WI38 (cell line): ENCODE data around the gene MYL7.

Source experiments
- H3K4me3 ChIP-seq: 2 replicates; pipeline ENCODE4 v1.5.1; 2011; ENCODE audit warnings: low read depth, mild to moderate bottlenecking, control low read depth, low read length
- TF ChIP-seq, protein P1 (sequence below): IDR thresholded peaks from 2 replicates; pipeline ENCODE4 v1.5.1; 2012; ENCODE audit warnings: low read depth, mild to moderate bottlenecking, control low read depth, low read length

MYL7 gene

GRCh38 chr7:44185729-44186128 is 44.6 kb upstream of the MYL7 start:
- TF ChIP-seq, protein P1, sequence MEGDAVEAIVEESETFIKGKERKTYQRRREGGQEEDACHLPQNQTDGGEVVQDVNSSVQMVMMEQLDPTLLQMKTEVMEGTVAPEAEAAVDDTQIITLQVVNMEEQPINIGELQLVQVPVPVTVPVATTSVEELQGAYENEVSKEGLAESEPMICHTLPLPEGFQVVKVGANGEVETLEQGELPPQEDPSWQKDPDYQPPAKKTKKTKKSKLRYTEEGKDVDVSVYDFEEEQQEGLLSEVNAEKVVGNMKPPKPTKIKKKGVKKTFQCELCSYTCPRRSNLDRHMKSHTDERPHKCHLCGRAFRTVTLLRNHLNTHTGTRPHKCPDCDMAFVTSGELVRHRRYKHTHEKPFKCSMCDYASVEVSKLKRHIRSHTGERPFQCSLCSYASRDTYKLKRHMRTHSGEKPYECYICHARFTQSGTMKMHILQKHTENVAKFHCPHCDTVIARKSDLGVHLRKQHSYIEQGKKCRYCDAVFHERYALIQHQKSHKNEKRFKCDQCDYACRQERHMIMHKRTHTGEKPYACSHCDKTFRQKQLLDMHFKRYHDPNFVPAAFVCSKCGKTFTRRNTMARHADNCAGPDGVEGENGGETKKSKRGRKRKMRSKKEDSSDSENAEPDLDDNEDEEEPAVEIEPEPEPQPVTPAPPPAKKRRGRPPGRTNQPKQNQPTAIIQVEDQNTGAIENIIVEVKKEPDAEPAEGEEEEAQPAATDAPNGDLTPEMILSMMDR, result no peak
- no peak overlapping the region for H3K4me3 ChIP-seq

- H3K4me3 ChIP-seq, result no peak overlapping the region
- TF ChIP-seq, protein P1, result no peak
Measured at GRCh38 chr7:44184873-44185446, 43.8 kb upstream of the MYL7 start.

DNA sequence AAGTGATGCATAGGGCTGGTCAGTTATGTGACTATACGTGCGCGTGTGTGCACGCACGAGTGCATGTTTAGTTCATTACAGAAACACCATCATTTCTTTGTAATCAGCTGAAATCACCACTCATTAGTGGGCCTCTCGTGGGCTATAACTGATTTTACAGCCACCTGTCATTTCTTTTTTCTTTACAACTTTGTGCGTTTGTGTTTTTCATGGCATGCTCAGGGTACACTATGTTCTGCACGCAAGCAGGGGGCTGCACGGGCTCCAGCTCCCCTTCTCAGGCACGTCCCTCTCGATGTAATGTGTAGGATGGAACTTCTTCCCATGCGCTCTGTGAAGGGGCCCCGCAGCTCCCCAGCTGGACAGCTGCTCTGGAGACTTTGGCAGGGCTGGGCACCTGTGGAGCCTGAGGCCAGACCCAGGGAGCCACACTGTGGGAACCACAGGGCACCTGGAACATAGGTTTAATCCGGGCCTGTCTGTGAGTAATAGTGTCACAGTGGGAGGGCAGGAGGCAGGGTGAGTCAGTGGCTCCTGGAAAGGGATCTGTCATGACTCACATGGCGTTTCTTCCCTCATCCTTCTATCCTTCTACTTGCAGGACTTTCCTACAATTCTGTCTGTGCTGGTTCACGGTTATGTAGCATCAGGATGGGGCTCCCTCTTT is 43.2 kb upstream of the MYL7 start:
- H3K4me3 ChIP-seq, result no peak overlapping the region
- TF ChIP-seq, protein P1, result no peak

DNA sequence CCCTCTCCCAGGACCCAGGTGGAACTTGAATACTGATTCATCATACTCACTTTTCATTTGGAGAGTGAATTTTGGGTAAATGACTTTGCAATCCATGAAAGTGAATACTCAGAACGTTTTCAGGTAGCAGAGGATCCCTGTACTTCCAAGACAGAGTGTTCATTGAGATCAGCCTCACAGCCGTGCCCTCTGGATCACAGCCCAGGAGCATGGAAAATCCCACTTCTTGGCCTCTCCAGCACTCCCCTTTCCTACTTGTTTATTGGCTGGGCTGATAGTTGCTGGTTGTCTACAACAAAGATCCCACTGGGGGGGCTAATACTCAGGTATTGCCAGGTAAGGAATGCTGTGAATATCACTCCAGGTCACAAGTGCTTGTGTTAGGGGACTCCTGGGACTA is 42.3 kb upstream of the MYL7 start:
- TF ChIP-seq, protein P1, result no peak
- no peak overlapping the region for H3K4me3 ChIP-seq

GRCh38 chr7:44182827-44183226 is 41.7 kb upstream of the MYL7 start:
- TF ChIP-seq, protein P1, result no peak
- H3K4me3 ChIP-seq, result no peak overlapping the region

GRCh38 chr7:44180631-44181030 is 39.5 kb upstream of the MYL7 start:
- TF ChIP-seq, protein P1, result no peak
- no peak overlapping the region for H3K4me3 ChIP-seq

DNA sequence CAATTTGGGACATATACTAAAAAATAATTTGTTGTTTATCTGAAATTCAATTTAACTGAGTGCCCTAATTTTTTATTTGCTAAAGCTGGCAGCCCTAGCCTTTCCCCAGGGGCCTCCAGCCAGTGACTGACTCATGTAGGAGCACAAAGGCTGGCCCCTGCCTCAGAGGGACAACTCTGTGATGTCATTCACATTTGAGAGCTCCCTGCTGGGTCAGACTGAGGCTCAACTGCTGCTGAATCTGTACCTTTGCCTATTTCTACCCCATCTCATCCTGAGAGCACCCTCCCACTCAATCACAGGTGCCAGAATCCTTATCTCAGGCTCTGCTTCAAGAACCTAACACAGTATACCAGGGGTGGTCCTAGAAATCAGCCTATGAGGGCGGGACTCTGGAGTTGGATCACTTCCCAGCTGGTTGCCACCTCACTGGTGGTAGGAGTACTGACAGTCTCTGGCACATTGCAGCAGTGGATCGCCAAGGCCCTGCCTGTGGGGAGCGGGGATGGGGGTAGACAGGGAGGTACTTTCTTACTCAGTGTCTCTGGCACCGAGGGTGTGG is 36.5 kb upstream of the MYL7 start:
- TF ChIP-seq, protein P1, result no peak
- no peak overlapping the region for H3K4me3 ChIP-seq
